ENCODE results near the gene NCAM1. TPM values are rescaled to one million over a fixed set of nuclear protein-coding genes. Genes with fewer than 3 reads are reported as not detected.

Gene NCAM1
- total and polyA plus RNA-seq, 2 of the 13 experiments (the other 11 are each of a cell fraction or from before 2014, with no cell fraction given) = 0.05 TPM; not detected in 1

DNA sequence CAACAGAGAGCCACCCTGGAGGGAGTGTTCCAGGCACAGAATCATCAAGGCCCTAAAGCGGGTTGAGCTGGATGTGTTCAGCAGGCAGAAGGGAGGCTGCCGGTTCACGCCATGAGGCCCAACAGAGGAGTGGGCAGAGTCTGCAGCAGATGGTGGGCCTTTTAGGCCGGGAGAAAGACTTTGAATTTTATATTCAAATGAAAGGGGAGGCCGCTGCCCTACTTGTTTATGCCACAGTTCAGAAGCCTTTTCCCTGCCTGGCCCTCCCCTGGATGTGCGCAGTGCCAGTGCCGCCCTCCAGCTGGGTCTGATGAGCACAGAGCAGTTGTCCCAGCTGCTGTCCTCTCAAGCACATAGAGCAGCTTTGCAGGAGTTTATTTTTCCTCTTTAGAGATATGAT, 306.3 kb downstream of the NCAM1 start:
- no peaks in the 10 kb centered on the region for H3K36me3 ChIP-seq (replicated peaks in 1 of 2; ENCODE audit: control insufficient read depth in 1 of 2, insufficient read depth in 2 of 2, low read length in 2 of 2)

More for the DNA sequence above, 306.3 kb downstream of the NCAM1 start:
- H3K9me3 ChIP-seq (ENCODE audit: low read length) = no peaks in the 10 kb centered on the region
- no peak overlapping the region for H3K4me2 ChIP-seq (ENCODE audit: low read depth, low read length)
- DNase-seq (ENCODE audit: low spot score) = no peak
- H4K20me1 ChIP-seq (ENCODE audit: insufficient read depth, low read length) = no peaks in the 10 kb centered on the region
- FAIRE-seq = no peak
- 45% methylated on average over 7 of the region's 7 CpGs for WGBS (ENCODE audit: low lambda C conversion rate)
- peaks cover 1 to 14% of the 10 kb centered on the region in 2 experiments; a peak in 3 of 5 replicates for H3K27me3 ChIP-seq (ENCODE audit: control insufficient read depth in 1 of 2, insufficient read depth in 2 of 2, low read length in 2 of 2)
- TF ChIP-seq, protein P1, sequence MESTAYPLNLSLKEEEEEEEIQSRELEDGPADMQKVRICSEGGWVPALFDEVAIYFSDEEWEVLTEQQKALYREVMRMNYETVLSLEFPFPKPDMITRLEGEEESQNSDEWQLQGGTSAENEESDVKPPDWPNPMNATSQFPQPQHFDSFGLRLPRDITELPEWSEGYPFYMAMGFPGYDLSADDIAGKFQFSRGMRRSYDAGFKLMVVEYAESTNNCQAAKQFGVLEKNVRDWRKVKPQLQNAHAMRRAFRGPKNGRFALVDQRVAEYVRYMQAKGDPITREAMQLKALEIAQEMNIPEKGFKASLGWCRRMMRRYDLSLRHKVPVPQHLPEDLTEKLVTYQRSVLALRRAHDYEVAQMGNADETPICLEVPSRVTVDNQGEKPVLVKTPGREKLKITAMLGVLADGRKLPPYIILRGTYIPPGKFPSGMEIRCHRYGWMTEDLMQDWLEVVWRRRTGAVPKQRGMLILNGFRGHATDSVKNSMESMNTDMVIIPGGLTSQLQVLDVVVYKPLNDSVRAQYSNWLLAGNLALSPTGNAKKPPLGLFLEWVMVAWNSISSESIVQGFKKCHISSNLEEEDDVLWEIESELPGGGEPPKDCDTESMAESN (CRISPR knock-in tag; conservative IDR thresholded peaks at IDR 0.05) = no peak
- TF ChIP-seq CBX2 (IDR thresholded peaks at IDR 0.05; ENCODE audit: low read depth, low read length) (no peak), CBX2 (CRISPR knock-in tag; IDR thresholded peaks at IDR 0.05; ENCODE audit: low read depth) (no peak), E2F1 (CRISPR knock-in tag; IDR thresholded peaks at IDR 0.05) (no peak), GPN1 (CRISPR knock-in tag; IDR thresholded peaks at IDR 0.05; ENCODE audit: borderline replicate concordance) (no peak), TFE3 (CRISPR knock-in tag; IDR thresholded peaks at IDR 0.05) (no peak), FOXO1 (CRISPR knock-in tag; IDR thresholded peaks at IDR 0.05) (no peak), TEAD2 (CRISPR knock-in tag; IDR thresholded peaks at IDR 0.05) (no peak), RFX3 (CRISPR knock-in tag; IDR thresholded peaks at IDR 0.05) (no peak), SALL2 (CRISPR knock-in tag; IDR thresholded peaks at IDR 0.05) (no peak), ZNF33A (CRISPR knock-in tag; IDR thresholded peaks at IDR 0.05; ENCODE audit: borderline replicate concordance) (no peak), ZFP36L2 (CRISPR knock-in tag; IDR thresholded peaks at IDR 0.05) (no peak), SOX13 (IDR thresholded peaks at IDR 0.05) (no peak), SOX13 (CRISPR knock-in tag; conservative IDR thresholded peaks at IDR 0.05 in 1 of 2, IDR thresholded peaks at IDR 0.05 in 1 of 2) (no peak), ZNF615 (CRISPR knock-in tag; IDR thresholded peaks at IDR 0.05; ENCODE audit: borderline replicate concordance) (no peak), ZNF790 (CRISPR knock-in tag; IDR thresholded peaks at IDR 0.05; ENCODE audit: borderline replicate concordance) (no peak), ZNF792 (CRISPR knock-in tag; IDR thresholded peaks at IDR 0.05) (no peak), KDM5A (IDR thresholded peaks at IDR 0.05; ENCODE audit: borderline replicate concordance, low read length) (no peak)
- no peak overlapping the region for H3K27ac ChIP-seq (ENCODE audit: extremely low read length, insufficient read depth, low read length)
- intact Hi-C loops (cut with micrococcal nuclease; ENCODE audit: unreplicated experiment) = no loop called here
- no peak overlapping the region for H2AFZ ChIP-seq (ENCODE audit: low read length)
- H3K79me2 ChIP-seq (ENCODE audit: insufficient read depth, low read length) = no peaks in the 10 kb centered on the region
- H3K4me3 ChIP-seq (replicated peaks in 1 of 3; ENCODE audit: insufficient read depth in 1 of 3, low read depth in 2 of 3, low read length in 3 of 3) = no peak overlapping the region
- no peak overlapping the region for H3K9ac ChIP-seq (ENCODE audit: insufficient read depth, low read depth, low read length)
- ChIA-PET POLR2A (no interaction called here), CTCF (ENCODE audit: low intra/inter-chr PET ratio, low total read pairs) (no interaction called here)
- ATAC-seq = no peak
- no peaks in the 10 kb centered on the region for H3K4me1 ChIP-seq (ENCODE audit: insufficient read depth, low read length)
- no TSS peak for BruUV-seq (replicated peaks)
- in situ Hi-C loops (cut with HindIII; ENCODE audit: extremely low pct_ligation_motif_present, low pct_unique_long_range_greater_than_20kb) = no loop called here
